HepG2 (cell line): Measurements from ENCODE around the gene MORN1. TPM values are rescaled to one million over a fixed set of nuclear protein-coding genes. Genes with fewer than 3 reads are reported as not detected.

Experiments
- CAMTA2 ChIP-seq: sonication (generic); formaldehyde crosslinking; IDR thresholded peaks from 2 replicates; pipeline ENCODE4 v1.4.0; 2020; ENCODE audit warnings: mild to moderate bottlenecking, missing genetic modification reagents, borderline replicate concordance
- DNMT1 ChIP-seq: sonication (generic); formaldehyde crosslinking; IDR thresholded peaks from 2 replicates; pipeline ENCODE4 v1.5.1; 2020; ENCODE audit warnings: mild to moderate bottlenecking, missing genetic modification reagents
- FOSL2 ChIP-seq: sonication (generic); formaldehyde crosslinking; IDR thresholded peaks from 2 replicates; pipeline ENCODE4 v1.4.0; 2020; ENCODE audit warnings: missing genetic modification reagents
- GMEB1 ChIP-seq: sonication (generic); formaldehyde crosslinking; IDR thresholded peaks from 2 replicates; pipeline ENCODE4 v1.5.1; 2020; ENCODE audit warnings: missing genetic modification reagents, mild to moderate bottlenecking, borderline replicate concordance
- GTF2F1 ChIP-seq: fragments of 150-350 bp; IDR thresholded peaks from 2 replicates; pipeline ENCODE4 v1.6.1; 2014; ENCODE audit warnings: low read length
- HOXD1 ChIP-seq: sonication (generic); formaldehyde crosslinking; IDR thresholded peaks from 2 replicates; pipeline ENCODE4 v1.5.0; 2020; ENCODE audit warnings: missing genetic modification reagents
- KDM6A ChIP-seq: IDR thresholded peaks from 2 replicates; pipeline ENCODE4 v1.6.1; 2016; ENCODE audit warnings: low read depth
- MED8 ChIP-seq: sonication (generic); formaldehyde crosslinking; IDR thresholded peaks from 2 replicates; pipeline ENCODE4 v1.8.1; 2023; ENCODE audit warnings: mild to moderate bottlenecking, missing genetic modification reagents; ENCODE audit not compliant: insufficient replicate concordance
- PAXIP1 ChIP-seq: sonication (generic); formaldehyde crosslinking; conservative IDR thresholded peaks from 2 replicates; pipeline ENCODE4 v1.4.0; 2020; ENCODE audit warnings: mild to moderate bottlenecking, missing genetic modification reagents, moderate library complexity
- TCF12 ChIP-seq, 2 experiments: fragments of 450-650 bp in 1 of 2; sonication (generic) in 1 of 2; formaldehyde crosslinking in 1 of 2; IDR thresholded peaks; 2 replicates each; pipeline versions ENCODE4 v1.6.1 to v1.8.0; 2017 to 2022; ENCODE audit warnings: antibody characterized with exemption in 1 of 2, mild to moderate bottlenecking in 1 of 2, missing genetic modification reagents in 1 of 2, moderate library complexity in 1 of 2
- THYN1 ChIP-seq: sonication (generic); formaldehyde crosslinking; IDR thresholded peaks from 2 replicates; pipeline ENCODE4 v1.8.1; 2023; ENCODE audit warnings: low read depth, mild to moderate bottlenecking, moderate library complexity, missing genetic modification reagents, borderline replicate concordance
- ZBTB8A ChIP-seq: sonication (generic); formaldehyde crosslinking; IDR thresholded peaks from 2 replicates; pipeline ENCODE4 v1.4.0; 2020; ENCODE audit warnings: mild to moderate bottlenecking, low read depth, missing genetic modification reagents, borderline replicate concordance
- ZFP36L2 ChIP-seq: sonication (generic); formaldehyde crosslinking; IDR thresholded peaks from 2 replicates; pipeline ENCODE4 v1.4.0; 2020; ENCODE audit warnings: missing genetic modification reagents
- ZNF263 ChIP-seq: sonication (generic); formaldehyde crosslinking; IDR thresholded peaks from 2 replicates; pipeline ENCODE4 v1.4.0; 2020; ENCODE audit warnings: missing genetic modification reagents
- ZNF749 ChIP-seq: sonication (generic); formaldehyde crosslinking; IDR thresholded peaks from 2 replicates; pipeline ENCODE4 v1.8.0; 2022; ENCODE audit warnings: mild to moderate bottlenecking, missing genetic modification reagents, moderate library complexity, borderline replicate concordance
- ZNF839 ChIP-seq: sonication (generic); formaldehyde crosslinking; IDR thresholded peaks from 2 replicates; pipeline ENCODE4 v1.4.0; 2020; ENCODE audit warnings: missing genetic modification reagents, mild to moderate bottlenecking, borderline replicate concordance
- polyA plus RNA-seq, 8 experiments: library from polyadenylated mRNA; depleted of rRNA in 3 of 8; stranded (reverse) in 7 of 8; unstranded in 1 of 8; fragments of >200 nt; fragmentation: Illumina TruSeq in 4 of 8; extraction: Trizol in 4 of 8; gene quantifications; 2 replicates each; pipeline versions ENCODE4 v1.2.1 to v1.2.3, GENCODE V29; 2011 to 2016; ENCODE audit warnings: low read depth in 4 of 8, missing spikeins in 1 of 8, mixed read lengths in 1 of 8; ENCODE audit not compliant: insufficient read depth in 1 of 8
- total RNA-seq, 5 experiments: library from RNA; depleted of rRNA; stranded (reverse); fragments of >200 nt; fragmentation: Illumina TruSeq; extraction: Trizol; gene quantifications; 2 replicates each; pipeline ENCODE4 v1.2.3, GENCODE V29; 2016; ENCODE audit warnings: low read depth in 1 of 5
- TF ChIP-seq, protein P1 (sequence below): sonication (generic); formaldehyde crosslinking; IDR thresholded peaks from 2 replicates; pipeline ENCODE4 v1.9.0; 2022; ENCODE audit warnings: low read depth, missing genetic modification reagents
- TF ChIP-seq, protein P2 (sequence below): sonication (generic); formaldehyde crosslinking; IDR thresholded peaks from 2 replicates; pipeline ENCODE4 v1.4.0; 2020; ENCODE audit warnings: mild to moderate bottlenecking, missing genetic modification reagents

MORN1 gene
- total and polyA plus RNA-seq, 2 of the 13 experiments (the other 11 are each of a cell fraction or from before 2014, with no cell fraction given): 3.1 to 6.5 TPM

- TF ChIP-seq GMEB1 (CRISPR knock-in tag): peak; percentile 97
- no peak for TF ChIP-seq CAMTA2 (CRISPR knock-in tag)
- no peak for TF ChIP-seq KDM6A (CRISPR knock-in tag)
- TF ChIP-seq, protein P1, sequence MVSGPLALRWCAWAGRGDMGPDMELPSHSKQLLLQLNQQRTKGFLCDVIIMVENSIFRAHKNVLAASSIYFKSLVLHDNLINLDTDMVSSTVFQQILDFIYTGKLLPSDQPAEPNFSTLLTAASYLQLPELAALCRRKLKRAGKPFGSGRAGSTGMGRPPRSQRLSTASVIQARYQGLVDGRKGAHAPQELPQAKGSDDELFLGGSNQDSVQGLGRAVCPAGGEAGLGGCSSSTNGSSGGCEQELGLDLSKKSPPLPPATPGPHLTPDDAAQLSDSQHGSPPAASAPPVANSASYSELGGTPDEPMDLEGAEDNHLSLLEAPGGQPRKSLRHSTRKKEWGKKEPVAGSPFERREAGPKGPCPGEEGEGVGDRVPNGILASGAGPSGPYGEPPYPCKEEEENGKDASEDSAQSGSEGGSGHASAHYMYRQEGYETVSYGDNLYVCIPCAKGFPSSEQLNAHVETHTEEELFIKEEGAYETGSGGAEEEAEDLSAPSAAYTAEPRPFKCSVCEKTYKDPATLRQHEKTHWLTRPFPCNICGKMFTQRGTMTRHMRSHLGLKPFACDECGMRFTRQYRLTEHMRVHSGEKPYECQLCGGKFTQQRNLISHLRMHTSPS (CRISPR knock-in tag): no peak
- TF ChIP-seq PAXIP1 (CRISPR knock-in tag): no peak; the same call in none of the 2 replicates
- TF ChIP-seq ZFP36L2 (CRISPR knock-in tag): no peak
- TF ChIP-seq THYN1: no peak
- no peak for TF ChIP-seq MED8 (CRISPR knock-in tag)
- TF ChIP-seq, protein P2, sequence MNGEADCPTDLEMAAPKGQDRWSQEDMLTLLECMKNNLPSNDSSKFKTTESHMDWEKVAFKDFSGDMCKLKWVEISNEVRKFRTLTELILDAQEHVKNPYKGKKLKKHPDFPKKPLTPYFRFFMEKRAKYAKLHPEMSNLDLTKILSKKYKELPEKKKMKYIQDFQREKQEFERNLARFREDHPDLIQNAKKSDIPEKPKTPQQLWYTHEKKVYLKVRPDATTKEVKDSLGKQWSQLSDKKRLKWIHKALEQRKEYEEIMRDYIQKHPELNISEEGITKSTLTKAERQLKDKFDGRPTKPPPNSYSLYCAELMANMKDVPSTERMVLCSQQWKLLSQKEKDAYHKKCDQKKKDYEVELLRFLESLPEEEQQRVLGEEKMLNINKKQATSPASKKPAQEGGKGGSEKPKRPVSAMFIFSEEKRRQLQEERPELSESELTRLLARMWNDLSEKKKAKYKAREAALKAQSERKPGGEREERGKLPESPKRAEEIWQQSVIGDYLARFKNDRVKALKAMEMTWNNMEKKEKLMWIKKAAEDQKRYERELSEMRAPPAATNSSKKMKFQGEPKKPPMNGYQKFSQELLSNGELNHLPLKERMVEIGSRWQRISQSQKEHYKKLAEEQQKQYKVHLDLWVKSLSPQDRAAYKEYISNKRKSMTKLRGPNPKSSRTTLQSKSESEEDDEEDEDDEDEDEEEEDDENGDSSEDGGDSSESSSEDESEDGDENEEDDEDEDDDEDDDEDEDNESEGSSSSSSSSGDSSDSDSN (CRISPR knock-in tag): peak; percentile 79
- TF ChIP-seq ZNF839 (CRISPR knock-in tag): peak; percentile 20; the same call in 1 of the 2 replicates
- no peak for TF ChIP-seq DNMT1
- TF ChIP-seq HOXD1: no peak
- peak; percentile 91; the same call in 1 of the 2 replicates for TF ChIP-seq ZNF749
- TF ChIP-seq ZBTB8A (CRISPR knock-in tag): no peak
- TF ChIP-seq GTF2F1: no peak
- TF ChIP-seq ZNF263 (CRISPR knock-in tag): peak; percentile 91
- TF ChIP-seq TCF12 (IDR thresholded peaks at IDR 0.05): no peak
- TF ChIP-seq TCF12 (CRISPR knock-in tag; IDR thresholded peaks at IDR 0.05): peak; percentile 51; the same call in 1 of the 2 replicates
- TF ChIP-seq FOSL2 (CRISPR knock-in tag): no peak; the same call in 1 of the 2 replicates
These were observed at the start of gene MORN1, which contains the start of gene RER1 (continued) for GRCh38 chr1:2391041-2391930.
